ENCODE measurements around the gene MRPL42. TPM values are rescaled to one million over a fixed set of nuclear protein-coding genes. Genes with fewer than 3 reads are reported as not detected.

The MRPL42 gene
- polyA plus RNA-seq, 1 of the 3 experiments (the other 2 are of a cell fraction) = 39.5 TPM

GRCh38 chr12:93468008-93468371 is 676 bp downstream of the MRPL42 start:
- CTCF ChIA-PET = interaction anchor here (0.7 to 1.9 kb wide), 9 partner anchors 9 to 634 kb away, joined by 4 to 7 read pairs (median 5); partner anchors contain the start of gene UBE2N
- Histone ChIP-seq H2AFZ (ENCODE audit: low read depth) (peak overlapping the region; percentile 84), H3K27ac (ENCODE audit: low read depth in 2 of 2, low read length in 1 of 2) (peak overlapping the region; percentile 89 to 95), H4K20me1 (ENCODE audit: insufficient read depth) (peaks cover 5% of the 10 kb centered on the region; the same call in 1 of the 2 replicates), H3K79me2 (ENCODE audit: insufficient read depth) (peaks cover 55% of the 10 kb centered on the region), H3K9me2 (no peaks in the 10 kb centered on the region), H3F3A (replicated peaks; ENCODE audit: insufficient read depth) (no peaks in the 10 kb centered on the region), H3K4me2 (peak overlapping the region; percentile 85), H3K36me3 (replicated peaks in 1 of 2; ENCODE audit: control insufficient read depth in 1 of 2, insufficient read depth in 2 of 2, low read length in 1 of 2) (peaks cover 16 to 28% of the 10 kb centered on the region in 2 experiments), H3K4me1 (ENCODE audit: control insufficient read depth in 1 of 2, insufficient read depth in 2 of 2, low read depth in 1 of 2, low read length in 1 of 2) (peaks cover 5% of the 10 kb centered on the region in 2 experiments; a peak in 2 of 4 replicates), H3K9me3 (no peaks in the 10 kb centered on the region), H3K9ac (peak overlapping the region; percentile 89), H3K4me3 (ENCODE audit: low read depth in 2 of 2, low read length in 1 of 2) (peak overlapping the region; percentile 79 to 84), H3K27me3 (ENCODE audit: insufficient read depth) (no peaks in the 10 kb centered on the region)
- POLR2A ChIA-PET = no interaction called here
- TF ChIP-seq IRF3 (IDR thresholded peaks at IDR 0.05; ENCODE audit: low read depth, low read length) (no peak), RAD21 (IDR thresholded peaks at IDR 0.05; ENCODE audit: low read length) (no peak), GABPA (IDR thresholded peaks at IDR 0.05; ENCODE audit: low read depth) (no peak), SIN3A (IDR thresholded peaks at IDR 0.05; ENCODE audit: borderline replicate concordance, low read depth, low read length) (no peak)
- DNase-seq = no peak
- WGBS (ENCODE audit: low lambda C conversion rate) = under 1% methylated on average over 7 of the region's 7 CpGs

GRCh38 chr12:93469386-93469785 is 2.1 kb downstream of the MRPL42 start:
- Histone ChIP-seq H3K36me3 (replicated peaks in 1 of 2; ENCODE audit: control insufficient read depth in 1 of 2, insufficient read depth in 2 of 2, low read length in 1 of 2) (peaks cover 16 to 37% of the 10 kb centered on the region in 2 experiments), H3K9ac (peak overlapping the region; percentile 6; the same call in 1 of the 2 replicates), H3K4me3 (ENCODE audit: low read depth in 2 of 2, low read length in 1 of 2) (no peak overlapping the region), H3K9me3 (no peaks in the 10 kb centered on the region), H3K27me3 (ENCODE audit: insufficient read depth) (no peaks in the 10 kb centered on the region), H4K20me1 (ENCODE audit: insufficient read depth) (peaks cover 5% of the 10 kb centered on the region; the same call in 1 of the 2 replicates), H3F3A (replicated peaks; ENCODE audit: insufficient read depth) (no peaks in the 10 kb centered on the region), H3K9me2 (no peaks in the 10 kb centered on the region), H3K27ac (ENCODE audit: low read depth in 2 of 2, low read length in 1 of 2) (no peak overlapping the region), H3K4me2 (peak overlapping the region; percentile 85), H3K79me2 (ENCODE audit: insufficient read depth) (peaks cover 67% of the 10 kb centered on the region), H2AFZ (ENCODE audit: low read depth) (no peak overlapping the region), H3K4me1 (ENCODE audit: control insufficient read depth in 1 of 2, insufficient read depth in 2 of 2, low read depth in 1 of 2, low read length in 1 of 2) (peaks cover 5% of the 10 kb centered on the region in 2 experiments; a peak in 2 of 4 replicates)
- TF ChIP-seq RAD21 (IDR thresholded peaks at IDR 0.05; ENCODE audit: low read length) = no peak
- no peak for TF ChIP-seq TCF12 (IDR thresholded peaks at IDR 0.05)
- DNase-seq = no peak
- CTCF ChIA-PET = interaction anchor here (0.7 to 0.9 kb wide), 2 partner anchors 33 to 632 kb away, joined by 3 read pairs; no protein-coding TSS in a partner anchor
- POLR2A ChIA-PET = no interaction called here

GRCh38 chr12:93476555-93476954 is 9.2 kb downstream of the MRPL42 start:
- H3K9ac ChIP-seq = no peak overlapping the region
- no peaks in the 10 kb centered on the region for H3K9me2 ChIP-seq
- no peaks in the 10 kb centered on the region for H4K20me1 ChIP-seq (ENCODE audit: insufficient read depth)
- H3K79me2 ChIP-seq (ENCODE audit: insufficient read depth) = peaks cover 44% of the 10 kb centered on the region
- H3K27ac ChIP-seq (ENCODE audit: low read depth in 2 of 2, low read length in 1 of 2) = no peak overlapping the region
- no peak overlapping the region for H2AFZ ChIP-seq (ENCODE audit: low read depth)
- no peak overlapping the region for H3K4me2 ChIP-seq
- CTCF ChIA-PET = interaction anchor here (1.0 to 2.4 kb wide), 5 partner anchors 9 to 627 kb away, joined by 3 to 7 read pairs (median 6); no protein-coding TSS in a partner anchor
- H3K36me3 ChIP-seq (replicated peaks in 1 of 2; ENCODE audit: control insufficient read depth in 1 of 2, insufficient read depth in 2 of 2, low read length in 1 of 2) = peaks cover 34 to 48% of the 10 kb centered on the region in 2 experiments
- H3F3A ChIP-seq (replicated peaks; ENCODE audit: insufficient read depth) = peaks cover 3% of the 10 kb centered on the region
- no peaks in the 10 kb centered on the region; a peak in 1 of 4 replicates for H3K4me1 ChIP-seq (ENCODE audit: control insufficient read depth in 1 of 2, insufficient read depth in 2 of 2, low read depth in 1 of 2, low read length in 1 of 2)
- POLR2A ChIA-PET = no interaction called here
- no peak for TF ChIP-seq NFIC (IDR thresholded peaks at IDR 0.05; ENCODE audit: borderline replicate concordance)
- no peak for TF ChIP-seq RXRA (IDR thresholded peaks at IDR 0.05; ENCODE audit: borderline replicate concordance, low read depth)
- no peak for TF ChIP-seq TEAD4 (IDR thresholded peaks at IDR 0.05; ENCODE audit: borderline replicate concordance, insufficient read depth)
- TF ChIP-seq FOSL2 (IDR thresholded peaks at IDR 0.05; ENCODE audit: borderline replicate concordance, low read depth) = no peak
- H3K4me3 ChIP-seq (ENCODE audit: low read depth in 2 of 2, low read length in 1 of 2) = no peak overlapping the region
- no peak for DNase-seq
- no peaks in the 10 kb centered on the region for H3K9me3 ChIP-seq
- H3K27me3 ChIP-seq (ENCODE audit: insufficient read depth) = no peaks in the 10 kb centered on the region

Measured in SK-N-SH (cell line).